ENCODE measurements around the gene PLEKHM3.

Gene PLEKHM3

GRCh38 chr2:208025037-208025813, at the start of gene PLEKHM3:
PLEKHM3 (minus strand) TSS chr2:208025527; CDS start chr2:208001639, 23,888 bp downstream.
- peak; percentile 79 for DNase-seq

- DNase-seq: no peak
These were observed 49.5 kb upstream of the PLEKHM3 start for GRCh38 chr2:208074610-208075356.

GRCh38 chr2:208072250-208072892, 47.0 kb upstream of the PLEKHM3 start:
- peak; percentile 51 for DNase-seq

GRCh38 chr2:208069186-208069585, 43.9 kb upstream of the PLEKHM3 start:
- DNase-seq: peak; percentile 24

GRCh38 chr2:208066016-208066415, 40.7 kb upstream of the PLEKHM3 start:
- no peak for DNase-seq

GRCh38 chr2:208065476-208065875, 40.1 kb upstream of the PLEKHM3 start:
- DNase-seq: no peak

- DNase-seq: peak; percentile 90
These were observed 39.1 kb upstream of the PLEKHM3 start for GRCh38 chr2:208064220-208064961.

- no peak for DNase-seq
These were observed 37.6 kb upstream of the PLEKHM3 start for GRCh38 chr2:208062961-208063360.

GRCh38 chr2:208062113-208062512, 36.8 kb upstream of the PLEKHM3 start:
- DNase-seq: peak; percentile 49

- DNase-seq: no peak
These were observed 31.8 kb upstream of the PLEKHM3 start for GRCh38 chr2:208057108-208057507.

GRCh38 chr2:208049441-208049840, 24.1 kb upstream of the PLEKHM3 start:
- DNase-seq: peak; percentile 9

GRCh38 chr2:208049006-208049405, 23.7 kb upstream of the PLEKHM3 start:
- no peak for DNase-seq

- no peak for DNase-seq
These were observed 22.5 kb upstream of the PLEKHM3 start for GRCh38 chr2:208047840-208048239.

- no peak for DNase-seq
These were observed 21.4 kb upstream of the PLEKHM3 start for GRCh38 chr2:208046686-208047085.

- DNase-seq: no peak
These were observed 17.1 kb upstream of the PLEKHM3 start for GRCh38 chr2:208042450-208042849.

GRCh38 chr2:208042041-208042440, 16.7 kb upstream of the PLEKHM3 start:
- peak; percentile 65 for DNase-seq

- DNase-seq: peak; percentile 64
These were observed 15.2 kb upstream of the PLEKHM3 start for GRCh38 chr2:208040199-208041171.

GRCh38 chr2:208039376-208040110, 14.2 kb upstream of the PLEKHM3 start:
- DNase-seq: no peak

- no peak for DNase-seq
These were observed 12.5 kb upstream of the PLEKHM3 start for GRCh38 chr2:208037564-208038487.

- peak; percentile 28 for DNase-seq
These were observed 11.0 kb upstream of the PLEKHM3 start for GRCh38 chr2:208036357-208036756.

Measured in HCEC 1CT (cell line).